Keratinocyte (primary cell): ENCODE measurements around the gene KATNBL1.

Experiments
- EZH2 ChIP-seq: IDR thresholded peaks from one replicate; pipeline ENCODE4 v1.6.1; 2012; ENCODE audit warnings: inconsistent platforms, mild to moderate bottlenecking, low read length, moderate library complexity
- TF ChIP-seq, protein P1 (sequence below), 3 experiments: IDR thresholded peaks in 1 of 3; conservative IDR thresholded peaks in 1 of 3; optimal IDR thresholded peaks in 1 of 3; 2 replicates in 2 of 3; 3 replicates in 1 of 3; pipeline versions ENCODE3 to v1.5.1; 2011; ENCODE audit warnings: low read length in 3 of 3, mild to moderate bottlenecking in 3 of 3, moderate library complexity in 2 of 3, control low read depth in 1 of 3, inconsistent platforms in 1 of 3; ENCODE audit not compliant: insufficient read depth in 2 of 3; ENCODE audit errors: extremely low read depth in 1 of 3

DNA sequence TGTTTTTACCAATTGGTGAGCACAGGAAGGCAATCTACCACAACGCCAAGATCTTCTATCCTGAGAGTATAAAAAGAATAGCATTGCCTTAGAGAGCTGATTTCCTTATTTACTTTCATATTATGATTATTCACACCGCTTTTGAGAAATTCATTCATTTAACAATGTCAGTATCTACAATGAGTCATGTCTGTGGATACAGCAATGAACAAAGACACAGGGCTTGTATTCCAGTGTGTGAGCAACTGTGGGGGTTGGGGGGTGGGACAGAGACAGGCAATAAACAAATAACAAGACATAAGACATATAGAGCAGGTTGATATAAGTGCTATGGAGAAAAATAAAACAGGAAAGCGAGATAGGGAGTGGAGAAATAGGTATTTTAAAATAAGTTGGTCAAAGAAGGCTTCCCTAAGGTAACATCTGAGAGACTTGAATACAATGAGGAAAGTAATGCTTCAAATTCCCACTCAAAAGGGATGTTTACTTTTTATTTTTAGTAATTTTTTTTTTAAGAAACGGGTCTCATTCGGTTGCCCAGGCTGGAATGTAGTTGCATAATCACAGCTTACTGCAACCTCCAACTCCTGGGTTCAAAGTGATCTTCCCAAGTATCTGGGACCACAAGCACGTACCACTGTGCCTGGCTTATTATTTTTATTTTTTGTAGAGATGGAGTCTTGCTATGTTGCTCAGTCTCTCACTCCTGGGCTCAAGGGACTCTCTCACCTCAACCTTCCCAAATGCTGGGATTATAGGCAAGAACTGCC is 62.3 kb downstream of the KATNBL1 start:
- TF ChIP-seq, protein P1, sequence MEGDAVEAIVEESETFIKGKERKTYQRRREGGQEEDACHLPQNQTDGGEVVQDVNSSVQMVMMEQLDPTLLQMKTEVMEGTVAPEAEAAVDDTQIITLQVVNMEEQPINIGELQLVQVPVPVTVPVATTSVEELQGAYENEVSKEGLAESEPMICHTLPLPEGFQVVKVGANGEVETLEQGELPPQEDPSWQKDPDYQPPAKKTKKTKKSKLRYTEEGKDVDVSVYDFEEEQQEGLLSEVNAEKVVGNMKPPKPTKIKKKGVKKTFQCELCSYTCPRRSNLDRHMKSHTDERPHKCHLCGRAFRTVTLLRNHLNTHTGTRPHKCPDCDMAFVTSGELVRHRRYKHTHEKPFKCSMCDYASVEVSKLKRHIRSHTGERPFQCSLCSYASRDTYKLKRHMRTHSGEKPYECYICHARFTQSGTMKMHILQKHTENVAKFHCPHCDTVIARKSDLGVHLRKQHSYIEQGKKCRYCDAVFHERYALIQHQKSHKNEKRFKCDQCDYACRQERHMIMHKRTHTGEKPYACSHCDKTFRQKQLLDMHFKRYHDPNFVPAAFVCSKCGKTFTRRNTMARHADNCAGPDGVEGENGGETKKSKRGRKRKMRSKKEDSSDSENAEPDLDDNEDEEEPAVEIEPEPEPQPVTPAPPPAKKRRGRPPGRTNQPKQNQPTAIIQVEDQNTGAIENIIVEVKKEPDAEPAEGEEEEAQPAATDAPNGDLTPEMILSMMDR (optimal IDR thresholded peaks at IDR 0.05 in 1 of 3, IDR thresholded peaks at IDR 0.05 in 1 of 3, conservative IDR thresholded peaks at IDR 0.05 in 1 of 3; ENCODE audit: extremely low read depth in 1 of 3, insufficient read depth in 2 of 3, low read length in 3 of 3) = no peak
- no peak for TF ChIP-seq EZH2
